Measurements from ENCODE around the gene MTRFR. TPM values are rescaled to one million over a fixed set of nuclear protein-coding genes. Genes with fewer than 3 reads are reported as not detected.

The MTRFR gene
- polyA plus RNA-seq, 1 of the 3 experiments (the other 2 are of a cell fraction), result 6.6 TPM

GRCh38 chr12:123261196-123261595, 28.0 kb downstream of the MTRFR start:
- POLR2A ChIA-PET, result no interaction called here

GRCh38 chr12:123263196-123263817, 30.1 kb downstream of the MTRFR start:
- H3K4me3 ChIP-seq (ENCODE audit: low read depth in 2 of 2, low read length in 1 of 2), result no peak overlapping the region
- WGBS (ENCODE audit: low lambda C conversion rate), result 95% methylated on average over 7 of the region's 8 CpGs
- no peak for DNase-seq
- H3K27ac ChIP-seq (ENCODE audit: low read depth in 2 of 2, low read length in 1 of 2), result no peak overlapping the region
- H3K9ac ChIP-seq, result no peak overlapping the region
- peaks cover 25% of the 10 kb centered on the region for H3F3A ChIP-seq (replicated peaks; ENCODE audit: insufficient read depth)
- no peaks in the 10 kb centered on the region for H3K27me3 ChIP-seq (ENCODE audit: insufficient read depth)
- H3K9me2 ChIP-seq, result no peaks in the 10 kb centered on the region
- peaks cover 40% of the 10 kb centered on the region for H4K20me1 ChIP-seq (ENCODE audit: insufficient read depth)
- H3K4me2 ChIP-seq, result no peak overlapping the region
- POLR2A ChIA-PET, result no interaction called here
- peaks cover 55 to 59% of the 10 kb centered on the region in 2 experiments for H3K36me3 ChIP-seq (replicated peaks in 1 of 2; ENCODE audit: control insufficient read depth in 1 of 2, insufficient read depth in 2 of 2, low read length in 1 of 2)
- H3K4me1 ChIP-seq (ENCODE audit: control insufficient read depth in 1 of 2, insufficient read depth in 2 of 2, low read depth in 1 of 2, low read length in 1 of 2), result peaks cover 0 to 25% of the 10 kb centered on the region in 2 experiments; a peak in 2 of 4 replicates
- H3K79me2 ChIP-seq (ENCODE audit: insufficient read depth), result peaks cover 88% of the 10 kb centered on the region
- H3K9me3 ChIP-seq, result no peaks in the 10 kb centered on the region
- no peak overlapping the region for H2AFZ ChIP-seq (ENCODE audit: low read depth)
- CTCF ChIA-PET, result no interaction called here
- TF ChIP-seq ZBTB33 (IDR thresholded peaks at IDR 0.05; ENCODE audit: borderline replicate concordance, low read depth) (no peak), USF2 (IDR thresholded peaks at IDR 0.05; ENCODE audit: borderline replicate concordance, low read depth, low read length) (no peak), TAF1 (IDR thresholded peaks at IDR 0.05; ENCODE audit: borderline replicate concordance, low read depth, low read length) (no peak), GABPA (IDR thresholded peaks at IDR 0.05; ENCODE audit: low read depth) (no peak), TEAD4 (IDR thresholded peaks at IDR 0.05; ENCODE audit: borderline replicate concordance, insufficient read depth) (no peak), MXI1 (IDR thresholded peaks at IDR 0.05; ENCODE audit: low read depth, low read length) (no peak), FOSL2 (IDR thresholded peaks at IDR 0.05; ENCODE audit: borderline replicate concordance, low read depth) (no peak), EZH2phosphoT487 (IDR thresholded peaks at IDR 0.05; ENCODE audit: borderline replicate concordance, low read depth) (no peak), POLR2AphosphoS5 (IDR thresholded peaks at IDR 0.05; ENCODE audit: low read depth, low read length) (no peak)

More at GRCh38 chr12:123261196-123261595, 28.0 kb downstream of the MTRFR start:
- H3K9ac ChIP-seq, result no peak overlapping the region
- peaks cover 23% of the 10 kb centered on the region for H4K20me1 ChIP-seq (ENCODE audit: insufficient read depth)
- no peaks in the 10 kb centered on the region for H3K9me2 ChIP-seq
- H3K9me3 ChIP-seq, result no peaks in the 10 kb centered on the region
- H3K79me2 ChIP-seq (ENCODE audit: insufficient read depth), result peaks cover 86% of the 10 kb centered on the region
- no peaks in the 10 kb centered on the region for H3K27me3 ChIP-seq (ENCODE audit: insufficient read depth)
- H3K4me3 ChIP-seq (ENCODE audit: low read depth in 2 of 2, low read length in 1 of 2), result no peak overlapping the region
- TF ChIP-seq YY1 (IDR thresholded peaks at IDR 0.05; ENCODE audit: low read depth) (no peak), TCF12 (IDR thresholded peaks at IDR 0.05) (no peak), RAD21 (IDR thresholded peaks at IDR 0.05; ENCODE audit: low read length) (no peak), MXI1 (IDR thresholded peaks at IDR 0.05; ENCODE audit: low read depth, low read length) (no peak), PBX3 (IDR thresholded peaks at IDR 0.05) (no peak), RCOR1 (IDR thresholded peaks at IDR 0.05; ENCODE audit: low read length) (no peak), EP300 (IDR thresholded peaks at IDR 0.05; ENCODE audit: borderline replicate concordance in 1 of 2, low read depth in 1 of 2, low read length in 1 of 2) (no peak), NRF1 (IDR thresholded peaks at IDR 0.05; ENCODE audit: low read depth, low read length) (no peak), FOXM1 (IDR thresholded peaks at IDR 0.05; ENCODE audit: low read depth) (no peak), MEF2A (IDR thresholded peaks at IDR 0.05; ENCODE audit: borderline replicate concordance, low read depth) (no peak), RXRA (IDR thresholded peaks at IDR 0.05; ENCODE audit: borderline replicate concordance, low read depth) (no peak), ZBTB33 (IDR thresholded peaks at IDR 0.05; ENCODE audit: borderline replicate concordance, low read depth) (no peak), TEAD4 (IDR thresholded peaks at IDR 0.05; ENCODE audit: borderline replicate concordance, insufficient read depth) (no peak)
- H3K4me1 ChIP-seq (ENCODE audit: control insufficient read depth in 1 of 2, insufficient read depth in 2 of 2, low read depth in 1 of 2, low read length in 1 of 2), result peaks cover 0 to 4% of the 10 kb centered on the region in 2 experiments; a peak in 1 of 4 replicates
- no peak overlapping the region for H2AFZ ChIP-seq (ENCODE audit: low read depth)
- no peak for DNase-seq
- no peak overlapping the region for H3K27ac ChIP-seq (ENCODE audit: low read depth in 2 of 2, low read length in 1 of 2)
- 93% methylated on average over 4 of the region's 4 CpGs for WGBS (ENCODE audit: low lambda C conversion rate)
- peaks cover 64 to 73% of the 10 kb centered on the region in 2 experiments for H3K36me3 ChIP-seq (replicated peaks in 1 of 2; ENCODE audit: control insufficient read depth in 1 of 2, insufficient read depth in 2 of 2, low read length in 1 of 2)
- H3F3A ChIP-seq (replicated peaks; ENCODE audit: insufficient read depth), result peaks cover 34% of the 10 kb centered on the region
- CTCF ChIA-PET, result interaction anchor here (0.7 to 1.4 kb wide), 3 partner anchors 23 to 36 kb away, joined by 3 to 4 read pairs (median 3); partner anchors contain the start of gene MPHOSPH9
- no peak overlapping the region for H3K4me2 ChIP-seq
